Smooth muscle cell (in vitro differentiated cells): ENCODE results near the gene RCAN3. TPM values are rescaled to one million over a fixed set of nuclear protein-coding genes. Genes with fewer than 3 reads are reported as not detected.

Source experiments
- DNase-seq: peaks from one replicate; lab custom pipeline; 2025; ENCODE audit not compliant: unreplicated experiment; lab: John Stamatoyannopoulos, UW
- H2AFZ ChIP-seq: fragments of 200-600 bp; sonication (generic); 2 replicates; pipeline ENCODE4 v1.6.0; 2016; ENCODE audit warnings: antibody characterized with exemption, low read depth, mild to moderate bottlenecking
- H3F3A ChIP-seq: fragments of 200-600 bp; sonication (generic); 2 replicates; pipeline ENCODE4 v1.6.0; 2017; ENCODE audit warnings: antibody characterized with exemption, low read depth
- H3K27ac ChIP-seq: fragments of 200-600 bp; sonication (generic); 2 replicates; pipeline ENCODE4 v1.5.1; 2016; ENCODE audit warnings: low read depth, mild to moderate bottlenecking
- H3K27me3 ChIP-seq: fragments of 200-600 bp; sonication (generic); 2 replicates; pipeline ENCODE4 v1.6.1; 2016; ENCODE audit warnings: low read depth, mild to moderate bottlenecking
- H3K36me3 ChIP-seq: fragments of 200-600 bp; sonication (generic); 2 replicates; pipeline ENCODE4 v1.5.1; 2016; ENCODE audit warnings: low read depth
- H3K4me1 ChIP-seq: fragments of 200-600 bp; sonication (generic); 2 replicates; pipeline ENCODE4 v1.5.1; 2016; ENCODE audit warnings: low read depth
- H3K4me2 ChIP-seq: fragments of 200-600 bp; sonication (generic); 2 replicates; pipeline ENCODE4 v1.6.0; 2016; ENCODE audit warnings: mild to moderate bottlenecking
- H3K4me3 ChIP-seq: fragments of 200-600 bp; sonication (generic); 2 replicates; pipeline ENCODE4 v1.5.1; 2016; ENCODE audit warnings: mild to moderate bottlenecking
- H3K79me2 ChIP-seq: fragments of 200-600 bp; sonication (generic); 2 replicates; pipeline ENCODE4 v1.6.0; 2016; ENCODE audit warnings: low read depth, mild to moderate bottlenecking
- H3K9ac ChIP-seq: fragments of 200-600 bp; sonication (generic); 2 replicates; pipeline ENCODE4 v1.6.0; 2016; ENCODE audit warnings: low read depth
- H3K9me3 ChIP-seq: fragments of 200-600 bp; sonication (generic); replicated peaks from 2 replicates; pipeline ENCODE4 v1.5.1; 2016; ENCODE audit warnings: low read depth
- H4K20me1 ChIP-seq: fragments of 200-600 bp; sonication (generic); 2 replicates; pipeline ENCODE4 v1.6.0; 2016; ENCODE audit warnings: low read depth
- CTCF ChIP-seq: fragments of 200-600 bp; sonication (generic); IDR thresholded peaks from 2 replicates; pipeline ENCODE4 v1.5.1; 2017; ENCODE audit warnings: borderline replicate concordance, mild to moderate bottlenecking, antibody characterized with exemption; ENCODE audit not compliant: insufficient read depth, poor library complexity, severe bottlenecking
- WGBS: methylation state at CpG from one replicate; pipeline ENCODE4 v1.1.7; 2016; ENCODE audit warnings: low lambda C conversion rate; 5-methylcytosine and 5-hydroxymethylcytosine counted together
- polyA plus RNA-seq: library from polyadenylated mRNA; unstranded; fragments of >200 nt; fragmentation: Nextera tagmentation; extraction: Ambion mirVana; gene quantifications from 2 replicates; pipeline ENCODE4 v1.2.1, GENCODE V29; 2016
- total RNA-seq: library from RNA; depleted of rRNA; stranded (reverse); fragments of >200 nt; gene quantifications from 2 replicates; pipeline ENCODE4 v1.2.3, GENCODE V29; 2014

The RCAN3 gene
- total and polyA plus RNA-seq, 2 experiments from 2014 or later, result 4.5 to 20.0 TPM

- no peaks in the 10 kb centered on the region for H3F3A ChIP-seq
- H4K20me1 ChIP-seq, result no peaks in the 10 kb centered on the region
- H3K4me3 ChIP-seq, result no peak overlapping the region
- H3K4me2 ChIP-seq, result no peak overlapping the region
- TF ChIP-seq CTCF, result no peak
- H3K9me3 ChIP-seq, result no peaks in the 10 kb centered on the region
- WGBS, result 86% methylated on average over 10 of the region's 10 CpGs
- H3K27ac ChIP-seq, result no peak overlapping the region
- H3K9ac ChIP-seq, result no peak overlapping the region
- H2AFZ ChIP-seq, result no peak overlapping the region
- no peak for DNase-seq
- H3K36me3 ChIP-seq, result no peaks in the 10 kb centered on the region
- H3K79me2 ChIP-seq, result no peaks in the 10 kb centered on the region
- H3K4me1 ChIP-seq, result no peaks in the 10 kb centered on the region
- H3K27me3 ChIP-seq, result no peaks in the 10 kb centered on the region
Measured at GRCh38 chr1:24570265-24571125, 67.9 kb downstream of the RCAN3 start.

DNA sequence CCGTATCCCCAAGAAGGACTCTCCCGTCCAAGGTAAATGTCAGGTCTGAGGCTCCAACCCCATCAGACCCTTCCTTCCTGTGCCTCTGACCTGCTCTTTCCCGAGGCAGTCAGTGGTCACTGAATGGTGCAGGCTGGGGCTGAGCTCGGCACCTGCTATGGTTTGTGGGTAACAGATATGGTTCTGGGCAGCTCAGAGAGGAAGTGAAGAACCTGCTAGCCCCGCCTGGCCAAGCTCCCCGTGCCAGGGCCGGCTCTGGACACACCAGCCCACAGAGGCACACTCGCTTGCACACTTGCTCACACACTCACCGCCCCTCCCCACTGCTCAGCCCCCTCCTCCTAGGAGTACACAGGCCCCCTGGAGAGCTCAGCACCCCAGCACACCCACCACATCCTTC lies 69.7 kb downstream of the RCAN3 start:
- Histone ChIP-seq H3K4me1 (no peaks in the 10 kb centered on the region), H3K4me3 (no peak overlapping the region), H3K4me2 (no peak overlapping the region), H3K79me2 (no peaks in the 10 kb centered on the region), H3K36me3 (no peaks in the 10 kb centered on the region), H3K27me3 (no peaks in the 10 kb centered on the region), H3K9me3 (no peaks in the 10 kb centered on the region), H3F3A (no peaks in the 10 kb centered on the region), H4K20me1 (no peaks in the 10 kb centered on the region), H3K27ac (no peak overlapping the region), H3K9ac (no peak overlapping the region), H2AFZ (no peak overlapping the region)
- no peak for DNase-seq
- 93% methylated on average over 7 of the region's 9 CpGs for WGBS
- no peak for TF ChIP-seq CTCF

- Histone ChIP-seq H3K4me2 (no peak overlapping the region), H3K9me3 (no peaks in the 10 kb centered on the region), H2AFZ (no peak overlapping the region), H3K79me2 (no peaks in the 10 kb centered on the region), H3K4me1 (no peaks in the 10 kb centered on the region), H3K36me3 (no peaks in the 10 kb centered on the region), H3K27ac (no peak overlapping the region), H4K20me1 (no peaks in the 10 kb centered on the region), H3F3A (no peaks in the 10 kb centered on the region), H3K27me3 (no peaks in the 10 kb centered on the region), H3K4me3 (no peak overlapping the region), H3K9ac (no peak overlapping the region)
- 75% methylated on average over 14 of the region's 14 CpGs for WGBS
- no peak for DNase-seq
- no peak for TF ChIP-seq CTCF
Measured at GRCh38 chr1:24575905-24576587, 73.4 kb downstream of the RCAN3 start.

- no peak overlapping the region for H3K4me2 ChIP-seq
- H3F3A ChIP-seq, result no peaks in the 10 kb centered on the region
- no peak overlapping the region for H2AFZ ChIP-seq
- H3K9ac ChIP-seq, result no peak overlapping the region
- H3K79me2 ChIP-seq, result no peaks in the 10 kb centered on the region
- H3K4me3 ChIP-seq, result no peak overlapping the region
- H3K36me3 ChIP-seq, result no peaks in the 10 kb centered on the region
- H4K20me1 ChIP-seq, result no peaks in the 10 kb centered on the region
- no peak for DNase-seq
- no peaks in the 10 kb centered on the region for H3K4me1 ChIP-seq
- 96% methylated on average over 7 of the region's 7 CpGs for WGBS
- no peak for TF ChIP-seq CTCF
- no peaks in the 10 kb centered on the region for H3K9me3 ChIP-seq
- no peak overlapping the region for H3K27ac ChIP-seq
- H3K27me3 ChIP-seq, result no peaks in the 10 kb centered on the region
Measured at GRCh38 chr1:24578846-24579245, 76.2 kb downstream of the RCAN3 start.
